Erythroblast (primary cell): ENCODE measurements around the gene SCYGR2.

ENCODE experiments used
- GATA1 ChIP-seq: IDR thresholded peaks from 2 replicates; pipeline ENCODE4 v1.6.1; 2011; ENCODE audit warnings: low read depth, mild to moderate bottlenecking, control low read depth, low read length, moderate library complexity
- POLR2A ChIP-seq: IDR thresholded peaks from 2 replicates; pipeline ENCODE4 v1.6.1; 2011; ENCODE audit warnings: mild to moderate bottlenecking, low read length

GRCh38 chr2:227629435-227629834 lies 30.7 kb downstream of the SCYGR2 start:
- TF ChIP-seq POLR2A, result no peak
- TF ChIP-seq GATA1, result no peak
